K562 (cell line): Measurements from ENCODE around the gene IDH2. TPM values are rescaled to one million over a fixed set of nuclear protein-coding genes. Genes with fewer than 3 reads are reported as not detected.

Experiments
- ATAC-seq: fragments of 200-7000 bp; cut with Tn5 transposase; 3 replicates; pipeline ENCODE4 v1.9.1; 2020; ENCODE audit warnings: moderate library complexity
- BruUV-seq: library from RNA; stranded (reverse); fragments of 400-500 nt; replicated peaks from 2 replicates; lab custom pipeline; 2021; lab: Mats Ljungman, UMichigan
- CTCF ChIA-PET: fragments of 300-600 bp; formaldehyde crosslinking; extraction: SDS; loops from one replicate; lab custom pipeline; 2021; ENCODE audit warnings: low intra/inter-chr PET ratio; lab: Yijun Ruan, JAX
- POLR2A ChIA-PET: fragments of 300-600, 350-650 bp; sonication (Branson Sonifier 250); formaldehyde crosslinking; extraction: SDS; loops from one replicate; lab custom pipeline; 2021; ENCODE audit warnings: antibody characterized with exemption, inconsistent platforms; lab: Yijun Ruan, JAX
- DNase-seq, 4 experiments: peaks; one replicate each; pipeline versions ENCODE4 v3.0.0 to v3.0.0-alpha.2; 2011 to 2018; ENCODE audit warnings: low spot score in 3 of 4, mixed read lengths in 3 of 4; ENCODE audit errors: extremely low read depth in 1 of 4
- FAIRE-seq: peaks from 2 replicates; lab custom pipeline; 2011; peaks lifted over from hg19 to GRCh38; lab: Jason Lieb, UNC
- H2AFZ ChIP-seq: 2 replicates; pipeline ENCODE4 v1.6.0; 2011; ENCODE audit warnings: low read depth, low read length, control low read depth, inconsistent platforms
- H3K27ac ChIP-seq: fragments of 200-600 bp; 3 replicates; pipeline ENCODE4 v1.8.0; 2011; ENCODE audit warnings: low read depth, mild to moderate bottlenecking, control low read depth, inconsistent platforms, low read length, moderate library complexity, mixed read lengths; ENCODE audit errors: extremely low read depth
- H3K27me3 ChIP-seq, 2 experiments: fragments of 300-600 bp in 1 of 2; 2 replicates in 1 of 2; 3 replicates in 1 of 2; pipeline versions ENCODE4 v1.6.0 to v1.8.0; 2011; ENCODE audit warnings: inconsistent platforms in 2 of 2, low read length in 2 of 2, mild to moderate bottlenecking in 1 of 2, mixed read lengths in 1 of 2, moderate library complexity in 1 of 2; ENCODE audit not compliant: control insufficient read depth in 2 of 2, insufficient read depth in 2 of 2
- H3K36me3 ChIP-seq: fragments of 300-600 bp; 3 replicates; pipeline ENCODE4 v1.8.0; 2011; ENCODE audit warnings: mild to moderate bottlenecking, low read length, inconsistent platforms; ENCODE audit not compliant: control insufficient read depth, insufficient read depth
- H3K4me1 ChIP-seq, 2 experiments: fragments of 200-600 bp in 1 of 2; replicated peaks in 1 of 2; 2 replicates in 1 of 2; 3 replicates in 1 of 2; pipeline versions ENCODE4 v1.5.1 to v1.8.0; 2011; ENCODE audit warnings: inconsistent platforms in 2 of 2, low read length in 2 of 2, mild to moderate bottlenecking in 1 of 2, mixed read lengths in 1 of 2, moderate library complexity in 1 of 2; ENCODE audit not compliant: control insufficient read depth in 2 of 2, insufficient read depth in 2 of 2
- H3K4me2 ChIP-seq: 2 replicates; pipeline ENCODE4 v1.6.1; 2011; ENCODE audit warnings: low read length, control low read depth, inconsistent platforms, mixed read lengths; ENCODE audit not compliant: insufficient read depth
- H3K4me3 ChIP-seq: fragments of 200-600 bp; sonication (generic), shearing (Covaris generic); 2 replicates; pipeline ENCODE4 v1.5.1; 2016; ENCODE audit warnings: control low read depth, inconsistent platforms
- H3K79me2 ChIP-seq: fragments of 200-600 bp; 3 replicates; pipeline ENCODE4 v1.8.0; 2011; ENCODE audit warnings: low read length, inconsistent platforms; ENCODE audit not compliant: control insufficient read depth, insufficient read depth
- H3K9ac ChIP-seq, 2 experiments: 2 replicates each; pipeline versions ENCODE4 v1.6.0 to v1.6.1; 2011; ENCODE audit warnings: low read depth in 2 of 2, low read length in 2 of 2, control low read depth in 1 of 2, inconsistent platforms in 1 of 2, mild to moderate bottlenecking in 1 of 2, mixed read lengths in 1 of 2; ENCODE audit not compliant: insufficient read depth in 1 of 2
- H3K9me1 ChIP-seq: one replicate; pipeline ENCODE4 v1.6.0; 2011; ENCODE audit warnings: inconsistent platforms, mild to moderate bottlenecking, low read length, moderate library complexity; ENCODE audit not compliant: control insufficient read depth, insufficient read depth
- H3K9me3 ChIP-seq: replicated peaks from 2 replicates; pipeline ENCODE4 v1.5.1; 2011; ENCODE audit warnings: low read depth, low read length, inconsistent platforms; ENCODE audit not compliant: control insufficient read depth, insufficient read depth
- H4K20me1 ChIP-seq: replicated peaks from 2 replicates; pipeline ENCODE4 v1.6.1; 2011; ENCODE audit warnings: low read length, inconsistent platforms, mixed read lengths; ENCODE audit not compliant: control insufficient read depth, insufficient read depth
- BCOR ChIP-seq: fragments of 450-650 bp; IDR thresholded peaks from 2 replicates; pipeline ENCODE4 v1.6.1; 2016
- CC2D1A ChIP-seq: fragments of 450-650 bp; IDR thresholded peaks from 2 replicates; pipeline ENCODE4 v1.6.1; 2017; ENCODE audit warnings: mild to moderate bottlenecking
- FOXA3 ChIP-seq, 2 experiments: fragments of 450-650 bp in 1 of 2; sonication (generic) in 1 of 2; formaldehyde crosslinking; IDR thresholded peaks in 1 of 2; conservative IDR thresholded peaks in 1 of 2; 2 replicates each; pipeline versions ENCODE4 v1.4.0 to v1.8.0; 2020 to 2022; ENCODE audit warnings: mild to moderate bottlenecking in 2 of 2, missing genetic modification reagents in 1 of 2
- MYC ChIP-seq, 2 experiments: fragments of 250-450 bp in 1 of 2; sonication (Bioruptor Pico) in 1 of 2; IDR thresholded peaks; 2 replicates each; pipeline versions ENCODE4 v1.5.1 to v1.6.1; 2012 to 2021; ENCODE audit warnings: low read depth in 2 of 2, borderline replicate concordance in 1 of 2, improper control_type of control experiment in 1 of 2, low read length in 1 of 2, mild to moderate bottlenecking in 1 of 2, moderate library complexity in 1 of 2
- TCF7L2 ChIP-seq: fragments of 150-350 bp; IDR thresholded peaks from 2 replicates; pipeline ENCODE4 v1.6.1; 2016; ENCODE audit warnings: low read depth, mild to moderate bottlenecking, low read length, moderate library complexity
- WGBS: fragments of 100-300 bp; shearing (Covaris generic); methylation state at CpG from one replicate; pipeline ENCODE4 v1.1.6; 2016; ENCODE audit warnings: low coverage, mixed read lengths; ENCODE audit not compliant: insufficient coverage; ENCODE audit errors: missing lambda C conversion rate; 5-methylcytosine and 5-hydroxymethylcytosine counted together
- in situ Hi-C: fragments of 300-500 bp; cut with MboI; formaldehyde crosslinking; loops from 4 replicates; pipeline ENCODE4 v1.15.0; 2018; ENCODE audit warnings: inconsistent platforms, mixed read lengths
- intact Hi-C: fragments of 100-400 bp; cut with micrococcal nuclease; formaldehyde crosslinking; loops from 2 replicates; pipeline ENCODE4 v1.14.2; 2022
- polyA plus RNA-seq, 8 experiments: library from polyadenylated mRNA; depleted of rRNA in 4 of 8; stranded (reverse) in 5 of 8; unstranded in 3 of 8; fragments of >200 nt; fragmentation: Nextera tagmentation in 2 of 8; fragmentation: Illumina TruSeq in 1 of 8; extraction: Ambion mirVana in 2 of 8; extraction: Trizol in 1 of 8; gene quantifications; 2 replicates each; pipeline versions ENCODE4 v1.2.1 to v1.2.3, GENCODE V29; 2011 to 2014; ENCODE audit warnings: inconsistent platforms in 1 of 8, missing spikeins in 1 of 8
- total RNA-seq, 7 experiments: library from RNA; depleted of rRNA in 6 of 7; stranded (reverse); fragments of >200 nt in 6 of 7; fragmentation: Illumina TruSeq in 2 of 7; extraction: Trizol in 2 of 7; gene quantifications; 2 replicates each; pipeline versions ENCODE4 v1.2.1 to v1.2.3, GENCODE V29; 2011 to 2021; ENCODE audit warnings: low replicate concordance in 1 of 7
- TF ChIP-seq, protein P1 (sequence below), 2 experiments: fragments of 250-450 bp in 1 of 2; fragments of 450-650 bp in 1 of 2; sonication (Bioruptor Pico) in 1 of 2; IDR thresholded peaks; 2 replicates each; pipeline versions ENCODE4 v1.6.1 to v1.8.0; 2016 to 2021; ENCODE audit warnings: mild to moderate bottlenecking in 2 of 2, moderate library complexity in 2 of 2, missing compliant biosample characterization in 1 of 2, missing genetic modification characterization in 1 of 2
- TF ChIP-seq, protein P2 (sequence below): sonication (generic); formaldehyde crosslinking; IDR thresholded peaks from 2 replicates; pipeline ENCODE4 v1.8.0; 2023; ENCODE audit warnings: missing genetic modification reagents, mild to moderate bottlenecking, borderline replicate concordance

Gene IDH2
- total and polyA plus RNA-seq, 9 of the 15 experiments (the other 6 are each of a cell fraction or from before 2014, with no cell fraction given) = 0.70 to 99.9 (median 59.2) TPM

DNA sequence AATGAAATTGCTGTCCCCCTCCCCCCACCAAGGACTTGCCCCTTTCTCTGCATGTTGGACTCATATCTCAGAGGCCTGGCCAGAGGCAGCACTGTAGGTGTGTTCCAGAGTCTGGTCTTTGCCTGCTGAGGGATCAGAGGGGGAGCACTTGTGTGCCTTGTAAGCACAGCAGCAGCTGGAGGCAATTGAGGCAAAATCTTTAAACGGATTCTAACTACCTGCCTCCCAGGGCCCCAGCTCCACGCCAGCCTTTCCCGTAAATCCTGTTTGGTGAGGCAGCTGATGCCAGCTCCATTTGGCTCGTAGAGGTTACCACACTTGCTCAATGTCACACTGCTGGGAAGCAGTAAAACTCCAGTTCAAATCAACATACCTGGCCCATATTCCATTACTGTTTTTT lies 2.3 kb upstream of the IDH2 start:
- in situ Hi-C loops (no loop called here), intact Hi-C loops (no loop called here)
- POLR2A ChIA-PET = interaction anchor here (0.6 to 1.1 kb wide), 5 partner anchors 11 to 143 kb away, joined by 3 read pairs; no protein-coding TSS in a partner anchor
- H3K79me2 ChIP-seq = peaks cover 17% of the 10 kb centered on the region
- ATAC-seq = no peak
- BruUV-seq = no TSS peak
- no peaks in the 10 kb centered on the region for H3K36me3 ChIP-seq
- H3K9me3 ChIP-seq = no peaks in the 10 kb centered on the region
- no peak for DNase-seq
- 73% methylated on average over 4 of the region's 4 CpGs for WGBS
- CTCF ChIA-PET = no interaction called here
- peaks cover 3% of the 10 kb centered on the region for H3K9me1 ChIP-seq
- no peak overlapping the region for H3K4me2 ChIP-seq
- FAIRE-seq = no peak
- H3K4me1 ChIP-seq = peaks cover 22 to 42% of the 10 kb centered on the region in 2 experiments; a peak in 4 of 5 replicates
- H3K27ac ChIP-seq = no peak overlapping the region
- H2AFZ ChIP-seq = no peak overlapping the region
- H4K20me1 ChIP-seq = no peaks in the 10 kb centered on the region
- H3K27me3 ChIP-seq = no peaks in the 10 kb centered on the region
- TF ChIP-seq MYC (IDR thresholded peaks at IDR 0.05; ENCODE audit: low read depth, low read length) = no peak
- no peak for TF ChIP-seq MYC (CRISPR knock-in tag; IDR thresholded peaks at IDR 0.05; ENCODE audit: borderline replicate concordance, low read depth)
- TF ChIP-seq BCOR = 0 out of 2 replicates have a peak, but pooled peaks have one; percentile 25
- H3K9ac ChIP-seq = no peak overlapping the region; a peak in 1 of 4 replicates
- H3K4me3 ChIP-seq = no peak overlapping the region

DNA sequence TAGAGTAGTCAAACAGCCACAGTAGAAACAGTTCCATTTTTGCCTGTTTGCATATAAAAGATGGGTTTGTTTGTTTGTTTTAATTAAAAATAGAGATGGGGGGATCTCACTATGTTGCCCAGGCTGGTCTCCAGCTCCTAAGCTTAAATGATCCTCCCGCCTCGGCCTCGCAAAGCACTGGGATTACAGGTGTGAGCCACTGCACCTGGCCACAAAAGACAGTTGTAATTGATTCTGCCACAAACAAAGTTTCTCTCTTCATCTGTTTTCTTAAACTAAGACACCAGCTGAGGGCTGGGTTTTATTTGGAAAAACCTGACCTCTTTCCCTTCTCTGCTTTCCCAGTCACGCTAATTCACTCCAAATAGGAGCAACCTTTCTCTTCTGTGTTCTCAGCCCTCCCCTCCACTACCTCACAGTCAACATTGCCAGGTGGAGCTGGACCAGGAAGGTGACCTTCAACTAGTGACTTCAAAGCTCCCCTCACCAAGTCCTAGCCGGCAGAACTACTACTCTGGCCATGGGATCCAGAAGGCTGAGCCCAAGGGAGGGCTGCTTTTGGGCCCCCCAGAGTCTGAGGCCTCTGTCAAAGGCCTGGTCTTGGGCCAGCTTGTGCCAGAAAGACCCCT lies 1.5 kb upstream of the IDH2 start:
- ChIA-PET CTCF (no interaction called here), POLR2A (interaction anchor here (0.5 to 1.7 kb wide), 8 partner anchors 9 to 154 kb away, joined by 3 to 7 read pairs (median 3); no protein-coding TSS in a partner anchor)
- Histone ChIP-seq H3K27ac (no peak overlapping the region), H4K20me1 (no peaks in the 10 kb centered on the region), H3K4me3 (no peak overlapping the region), H3K4me2 (no peak overlapping the region), H3K36me3 (no peaks in the 10 kb centered on the region), H3K27me3 (no peaks in the 10 kb centered on the region), H3K4me1 (peaks cover 27 to 48% of the 10 kb centered on the region in 2 experiments; a peak in 4 of 5 replicates), H3K9me1 (peaks cover 3% of the 10 kb centered on the region), H3K79me2 (peaks cover 21% of the 10 kb centered on the region), H3K9me3 (no peaks in the 10 kb centered on the region), H3K9ac (peak overlapping the region in 1 of 2 experiments; percentile 54; a peak in 1 of 4 replicates), H2AFZ (no peak overlapping the region)
- DNase-seq (no peak), ATAC-seq (no peak), FAIRE-seq (no peak)
- in situ Hi-C loops = no loop called here
- no TSS peak for BruUV-seq
- 85% methylated on average over 5 of the region's 5 CpGs for WGBS
- intact Hi-C loops = no loop called here
- TF ChIP-seq, protein P1, sequence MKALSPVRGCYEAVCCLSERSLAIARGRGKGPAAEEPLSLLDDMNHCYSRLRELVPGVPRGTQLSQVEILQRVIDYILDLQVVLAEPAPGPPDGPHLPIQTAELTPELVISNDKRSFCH (CRISPR knock-in tag; IDR thresholded peaks at IDR 0.05) = no peak
- TF ChIP-seq, protein P1 (tag; IDR thresholded peaks at IDR 0.05) = no peak
- TF ChIP-seq FOXA3 (CRISPR knock-in tag; conservative IDR thresholded peaks at IDR 0.05 in 1 of 2, IDR thresholded peaks at IDR 0.05 in 1 of 2) = no peak
- no peak for TF ChIP-seq TCF7L2
- no peak for TF ChIP-seq CC2D1A
- TF ChIP-seq, protein P2, sequence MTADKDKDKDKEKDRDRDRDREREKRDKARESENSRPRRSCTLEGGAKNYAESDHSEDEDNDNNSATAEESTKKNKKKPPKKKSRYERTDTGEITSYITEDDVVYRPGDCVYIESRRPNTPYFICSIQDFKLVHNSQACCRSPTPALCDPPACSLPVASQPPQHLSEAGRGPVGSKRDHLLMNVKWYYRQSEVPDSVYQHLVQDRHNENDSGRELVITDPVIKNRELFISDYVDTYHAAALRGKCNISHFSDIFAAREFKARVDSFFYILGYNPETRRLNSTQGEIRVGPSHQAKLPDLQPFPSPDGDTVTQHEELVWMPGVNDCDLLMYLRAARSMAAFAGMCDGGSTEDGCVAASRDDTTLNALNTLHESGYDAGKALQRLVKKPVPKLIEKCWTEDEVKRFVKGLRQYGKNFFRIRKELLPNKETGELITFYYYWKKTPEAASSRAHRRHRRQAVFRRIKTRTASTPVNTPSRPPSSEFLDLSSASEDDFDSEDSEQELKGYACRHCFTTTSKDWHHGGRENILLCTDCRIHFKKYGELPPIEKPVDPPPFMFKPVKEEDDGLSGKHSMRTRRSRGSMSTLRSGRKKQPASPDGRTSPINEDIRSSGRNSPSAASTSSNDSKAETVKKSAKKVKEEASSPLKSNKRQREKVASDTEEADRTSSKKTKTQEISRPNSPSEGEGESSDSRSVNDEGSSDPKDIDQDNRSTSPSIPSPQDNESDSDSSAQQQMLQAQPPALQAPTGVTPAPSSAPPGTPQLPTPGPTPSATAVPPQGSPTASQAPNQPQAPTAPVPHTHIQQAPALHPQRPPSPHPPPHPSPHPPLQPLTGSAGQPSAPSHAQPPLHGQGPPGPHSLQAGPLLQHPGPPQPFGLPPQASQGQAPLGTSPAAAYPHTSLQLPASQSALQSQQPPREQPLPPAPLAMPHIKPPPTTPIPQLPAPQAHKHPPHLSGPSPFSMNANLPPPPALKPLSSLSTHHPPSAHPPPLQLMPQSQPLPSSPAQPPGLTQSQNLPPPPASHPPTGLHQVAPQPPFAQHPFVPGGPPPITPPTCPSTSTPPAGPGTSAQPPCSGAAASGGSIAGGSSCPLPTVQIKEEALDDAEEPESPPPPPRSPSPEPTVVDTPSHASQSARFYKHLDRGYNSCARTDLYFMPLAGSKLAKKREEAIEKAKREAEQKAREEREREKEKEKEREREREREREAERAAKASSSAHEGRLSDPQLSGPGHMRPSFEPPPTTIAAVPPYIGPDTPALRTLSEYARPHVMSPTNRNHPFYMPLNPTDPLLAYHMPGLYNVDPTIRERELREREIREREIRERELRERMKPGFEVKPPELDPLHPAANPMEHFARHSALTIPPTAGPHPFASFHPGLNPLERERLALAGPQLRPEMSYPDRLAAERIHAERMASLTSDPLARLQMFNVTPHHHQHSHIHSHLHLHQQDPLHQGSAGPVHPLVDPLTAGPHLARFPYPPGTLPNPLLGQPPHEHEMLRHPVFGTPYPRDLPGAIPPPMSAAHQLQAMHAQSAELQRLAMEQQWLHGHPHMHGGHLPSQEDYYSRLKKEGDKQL (CRISPR knock-in tag) = no peak
